ENCODE data around the gene TTLL6. TPM values are rescaled to one million over a fixed set of nuclear protein-coding genes. Genes with fewer than 3 reads are reported as not detected.
A peak's percentile ranks its signal among the peaks of the same experiment; 100 is the strongest.

The TTLL6 gene
- total and polyA plus RNA-seq, 2 of the 8 experiments (the other 6 are each of a cell fraction or from before 2014, with no cell fraction given), result 2.6 to 4.3 TPM

- TF ChIP-seq CHD7 (IDR thresholded peaks at IDR 0.05; ENCODE audit: insufficient replicate concordance, low read length), result no peak
- TF ChIP-seq ZNF274 (IDR thresholded peaks at IDR 0.05; ENCODE audit: borderline replicate concordance, extremely low read depth, low read length), result no peak
- TF ChIP-seq ATF3 (IDR thresholded peaks at IDR 0.05; ENCODE audit: insufficient read depth, low read depth, low read length), result 0 out of 2 replicates have a peak, but pooled peaks have one; percentile 28
- TF ChIP-seq TAF7 (optimal IDR thresholded peaks at IDR 0.05; ENCODE audit: borderline replicate concordance, low read depth, low read length), result no peak
- no peak for TF ChIP-seq FOSL1 (IDR thresholded peaks at IDR 0.05; ENCODE audit: insufficient read depth, low read depth, low read length)
These were observed 49.7 kb downstream of the TTLL6 start (continued) for GRCh38 chr17:48767263-48767774.
